ENCODE measurements around the gene NUPR1.

- TF ChIP-seq, protein P1, sequence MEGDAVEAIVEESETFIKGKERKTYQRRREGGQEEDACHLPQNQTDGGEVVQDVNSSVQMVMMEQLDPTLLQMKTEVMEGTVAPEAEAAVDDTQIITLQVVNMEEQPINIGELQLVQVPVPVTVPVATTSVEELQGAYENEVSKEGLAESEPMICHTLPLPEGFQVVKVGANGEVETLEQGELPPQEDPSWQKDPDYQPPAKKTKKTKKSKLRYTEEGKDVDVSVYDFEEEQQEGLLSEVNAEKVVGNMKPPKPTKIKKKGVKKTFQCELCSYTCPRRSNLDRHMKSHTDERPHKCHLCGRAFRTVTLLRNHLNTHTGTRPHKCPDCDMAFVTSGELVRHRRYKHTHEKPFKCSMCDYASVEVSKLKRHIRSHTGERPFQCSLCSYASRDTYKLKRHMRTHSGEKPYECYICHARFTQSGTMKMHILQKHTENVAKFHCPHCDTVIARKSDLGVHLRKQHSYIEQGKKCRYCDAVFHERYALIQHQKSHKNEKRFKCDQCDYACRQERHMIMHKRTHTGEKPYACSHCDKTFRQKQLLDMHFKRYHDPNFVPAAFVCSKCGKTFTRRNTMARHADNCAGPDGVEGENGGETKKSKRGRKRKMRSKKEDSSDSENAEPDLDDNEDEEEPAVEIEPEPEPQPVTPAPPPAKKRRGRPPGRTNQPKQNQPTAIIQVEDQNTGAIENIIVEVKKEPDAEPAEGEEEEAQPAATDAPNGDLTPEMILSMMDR (IDR thresholded peaks at IDR 0.05): no peak
- TF ChIP-seq EP300 (IDR thresholded peaks at IDR 0.05) (no peak), POLR2AphosphoS5 (IDR thresholded peaks at IDR 0.05) (peak; percentile 51 to 99 (median 85))
Measured at GRCh38 chr16:28534542-28535373, 4.0 kb downstream of the NUPR1 start.
